ENCODE results near the gene TCHH. TPM values are rescaled to one million over a fixed set of nuclear protein-coding genes. Genes with fewer than 3 reads are reported as not detected.

Gene TCHH
- total RNA-seq, 4 donors from 2014 or later: 0.82 to 3.4 (median 2.4) TPM

- no peak for TF ChIP-seq CTCF (IDR thresholded peaks at IDR 0.05; ENCODE audit: low read depth)
Observed at GRCh38 chr1:152127673-152128072, 12.4 kb upstream of the TCHH start.

- TF ChIP-seq CTCF (IDR thresholded peaks at IDR 0.05; ENCODE audit: low read depth): no peak
Observed at GRCh38 chr1:152125834-152126443, 10.7 kb upstream of the TCHH start.

DNA sequence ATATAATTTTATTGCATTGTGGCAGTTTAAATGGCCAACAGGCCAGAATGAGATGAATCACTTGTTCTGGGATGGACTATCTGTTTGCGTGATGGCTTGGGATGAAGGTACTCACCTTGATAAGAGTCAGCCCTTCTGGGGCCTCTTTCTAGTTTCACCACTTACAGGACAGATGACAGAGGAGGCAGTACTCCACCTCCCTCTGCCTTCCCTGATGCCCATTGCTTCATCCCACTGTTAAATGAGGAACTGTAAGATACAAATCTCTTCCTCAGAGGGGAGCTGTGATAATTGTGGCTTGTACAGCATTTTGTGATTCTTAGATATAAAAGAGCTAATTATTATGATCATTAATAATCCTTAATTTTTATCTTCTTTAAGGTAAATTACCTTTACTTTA lies 3.7 kb upstream of the TCHH start:
- no peak for TF ChIP-seq CTCF (IDR thresholded peaks at IDR 0.05; ENCODE audit: low read depth)

DNA sequence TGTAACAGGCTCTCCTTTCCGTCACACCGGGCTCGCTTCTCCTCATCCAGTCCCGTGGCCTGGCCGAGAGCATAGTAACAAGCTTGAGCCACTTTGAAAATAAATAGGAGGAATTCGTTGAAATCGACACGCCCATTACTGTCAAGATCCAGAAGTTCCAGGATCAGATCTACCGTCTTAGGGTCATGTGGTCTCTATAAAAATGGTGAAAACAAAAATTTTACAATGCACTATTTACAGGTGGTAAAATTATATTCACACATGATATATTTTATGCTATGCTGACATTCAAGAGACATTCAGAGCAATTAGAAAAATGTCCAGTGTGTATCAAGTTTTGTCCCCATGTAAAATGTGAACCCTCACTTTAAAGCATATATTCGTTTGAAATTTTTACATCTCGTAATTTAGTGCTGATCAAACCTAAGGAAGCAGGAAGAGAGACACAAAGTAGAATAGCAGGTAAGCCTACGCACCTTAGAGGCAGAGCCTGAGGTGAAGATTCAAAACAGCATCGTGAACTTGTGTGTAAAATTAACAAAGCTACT lies 2.3 kb downstream of the TCHH start:
- TF ChIP-seq CTCF (IDR thresholded peaks at IDR 0.05; ENCODE audit: low read depth): no peak

GRCh38 chr1:152112101-152112884 lies 3.0 kb downstream of the TCHH start:
- TF ChIP-seq CTCF (IDR thresholded peaks at IDR 0.05; ENCODE audit: low read depth): no peak

- no peak for TF ChIP-seq CTCF (IDR thresholded peaks at IDR 0.05; ENCODE audit: low read depth)
Observed at GRCh38 chr1:152111515-152111968, 3.7 kb downstream of the TCHH start.

DNA sequence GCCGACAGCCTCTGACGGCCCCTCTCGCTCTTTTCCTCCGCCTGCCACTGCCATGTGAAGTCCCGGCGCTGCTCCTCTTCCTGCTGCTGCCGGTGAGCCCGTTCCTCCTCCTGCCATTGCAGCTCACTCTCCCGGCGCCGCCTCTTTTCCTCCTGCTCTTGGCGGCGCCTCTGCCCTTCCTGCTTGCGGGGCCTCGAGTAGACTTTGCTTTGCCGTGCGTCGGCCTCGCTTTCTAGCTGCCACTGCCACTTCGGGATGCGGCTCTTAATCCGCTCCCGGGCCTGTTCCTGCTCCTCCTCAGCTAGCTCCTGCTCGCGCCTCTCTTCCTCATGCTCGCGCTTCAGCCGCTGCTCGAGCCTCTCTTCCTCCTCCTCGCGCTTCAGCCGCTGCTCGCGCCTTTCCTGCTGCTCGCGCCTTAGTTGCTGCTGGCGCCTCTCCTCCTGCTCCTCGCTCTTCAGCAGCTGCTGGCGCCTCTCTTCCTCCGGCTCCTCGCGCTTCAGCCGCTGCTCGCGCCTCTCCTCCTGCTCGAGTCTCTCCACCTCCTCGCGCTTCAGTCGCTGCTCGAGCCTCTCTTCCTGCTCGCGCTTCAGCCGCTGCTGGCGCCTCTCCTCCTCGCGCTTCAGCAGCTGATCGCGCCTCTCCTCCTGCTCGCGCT lies 4.3 kb downstream of the TCHH start:
- no peak for TF ChIP-seq CTCF (IDR thresholded peaks at IDR 0.05; ENCODE audit: low read depth)
